Mesenchymal stem cell (in vitro differentiated cells and primary cell): ENCODE results near the gene PARD3.
"Not testable (repeated sequence)": the region's sequence is repeated elsewhere in the genome, so short reads cannot be mapped to it uniquely, and the experiment has no call there.

ENCODE experiments used
- DNase-seq: peaks from one replicate; pipeline ENCODE4 v3.0.0-alpha.2; 2013
- H2AFZ ChIP-seq: one replicate; pipeline ENCODE4 v1.6.1; 2013; ENCODE audit warnings: low read depth, mild to moderate bottlenecking, control low read depth, inconsistent platforms, low read length, moderate library complexity
- H2AK5ac ChIP-seq: 2 replicates; pipeline ENCODE4 v1.6.1; 2013; ENCODE audit warnings: low read length, moderate library complexity, mild to moderate bottlenecking, inconsistent platforms; ENCODE audit not compliant: severe bottlenecking
- H2BK120ac ChIP-seq: one replicate; pipeline ENCODE4 v1.6.1; 2013; ENCODE audit warnings: low read depth, mild to moderate bottlenecking, inconsistent platforms, low read length, moderate library complexity
- H2BK12ac ChIP-seq, 2 experiments: one replicate each; pipeline ENCODE4 v1.6.1; 2013; ENCODE audit warnings: inconsistent platforms in 2 of 2, low read length in 2 of 2, mild to moderate bottlenecking in 2 of 2, moderate library complexity in 2 of 2, control low read depth in 1 of 2
- H2BK15ac ChIP-seq: one replicate; pipeline ENCODE4 v1.6.1; 2013; ENCODE audit warnings: mild to moderate bottlenecking, low read depth, inconsistent platforms; ENCODE audit not compliant: poor library complexity, severe bottlenecking
- H2BK5ac ChIP-seq: 2 replicates; pipeline ENCODE4 v1.6.1; 2013; ENCODE audit warnings: low read depth, mild to moderate bottlenecking, low read length, control low read depth, inconsistent platforms; ENCODE audit not compliant: poor library complexity, severe bottlenecking
- H3K14ac ChIP-seq, 2 experiments: one replicate each; pipeline ENCODE4 v1.6.1; 2013; ENCODE audit warnings: inconsistent platforms in 2 of 2, low read length in 2 of 2, control low read depth in 1 of 2, mild to moderate bottlenecking in 1 of 2, moderate library complexity in 1 of 2
- H3K18ac ChIP-seq, 2 experiments: one replicate each; pipeline ENCODE4 v1.6.1; 2013; ENCODE audit warnings: inconsistent platforms in 2 of 2, low read length in 2 of 2, control low read depth in 1 of 2, low read depth in 1 of 2, mild to moderate bottlenecking in 1 of 2
- H3K23ac ChIP-seq, 2 experiments: one replicate each; pipeline ENCODE4 v1.6.1; 2013; ENCODE audit warnings: inconsistent platforms in 2 of 2, low read length in 2 of 2, mild to moderate bottlenecking in 2 of 2, moderate library complexity in 2 of 2, control low read depth in 1 of 2
- H3K27ac ChIP-seq: 2 replicates; pipeline ENCODE4 v1.5.1; 2013; ENCODE audit warnings: mild to moderate bottlenecking, moderate library complexity, low read length, control low read depth, inconsistent platforms; ENCODE audit not compliant: poor library complexity, severe bottlenecking
- H3K27me3 ChIP-seq, 2 experiments: 2 replicates each; pipeline versions ENCODE4 v1.6.1 to v1.7.0; 2013; ENCODE audit warnings: low read length in 2 of 2, mild to moderate bottlenecking in 2 of 2, moderate library complexity in 2 of 2, control low read depth in 1 of 2, inconsistent platforms in 1 of 2; ENCODE audit not compliant: control insufficient read depth in 1 of 2, insufficient read depth in 1 of 2
- H3K36me3 ChIP-seq, 2 experiments: 2 replicates each; pipeline versions ENCODE4 v1.6.1 to v1.7.0; 2013; ENCODE audit warnings: low read length in 2 of 2, control low read depth in 1 of 2, inconsistent platforms in 1 of 2, low read depth in 1 of 2, mild to moderate bottlenecking in 1 of 2; ENCODE audit not compliant: insufficient read depth in 2 of 2, control insufficient read depth in 1 of 2
- H3K4ac ChIP-seq, 2 experiments: one replicate each; pipeline ENCODE4 v1.6.1; 2013; ENCODE audit warnings: inconsistent platforms in 2 of 2, low read length in 2 of 2, mild to moderate bottlenecking in 2 of 2, moderate library complexity in 2 of 2, control low read depth in 1 of 2, low read depth in 1 of 2
- H3K4me1 ChIP-seq: 2 replicates; pipeline ENCODE4 v1.6.1; 2013; ENCODE audit warnings: low read depth, low read length, control low read depth; ENCODE audit not compliant: control insufficient read depth, insufficient read depth
- H3K4me2 ChIP-seq: 2 replicates; pipeline ENCODE4 v1.6.1; 2013; ENCODE audit warnings: low read length, mild to moderate bottlenecking, inconsistent platforms; ENCODE audit not compliant: poor library complexity, severe bottlenecking
- H3K4me3 ChIP-seq, 2 experiments: 2 replicates each; pipeline versions ENCODE4 v1.5.1 to v1.7.0; 2013; ENCODE audit warnings: low read length in 2 of 2, mild to moderate bottlenecking in 2 of 2, control low read depth in 1 of 2, low read depth in 1 of 2; ENCODE audit not compliant: insufficient read depth in 1 of 2
- H3K79me1 ChIP-seq: replicated peaks from 2 replicates; pipeline ENCODE4 v1.6.1; 2013; ENCODE audit warnings: mild to moderate bottlenecking, control low read depth, low read length, inconsistent platforms; ENCODE audit not compliant: poor library complexity, severe bottlenecking
- H3K9ac ChIP-seq: 2 replicates; pipeline ENCODE4 v1.7.0; 2013; ENCODE audit warnings: mild to moderate bottlenecking, low read length, moderate library complexity
- H3K9me3 ChIP-seq: 2 replicates; pipeline ENCODE4 v1.7.0; 2013; ENCODE audit warnings: mild to moderate bottlenecking, low read length; ENCODE audit not compliant: control insufficient read depth
- H4K8ac ChIP-seq: one replicate; pipeline ENCODE4 v1.6.1; 2013; ENCODE audit warnings: inconsistent platforms, mild to moderate bottlenecking, low read length, moderate library complexity
- H4K91ac ChIP-seq: one replicate; pipeline ENCODE4 v1.6.1; 2013; ENCODE audit warnings: mild to moderate bottlenecking, low read length, inconsistent platforms
- WGBS: methylation state at CpG from one replicate; pipeline ENCODE4 v1.1.7; 2013; ENCODE audit warnings: mixed read lengths; 5-methylcytosine and 5-hydroxymethylcytosine counted together

PARD3 gene

GRCh38 chr10:34795334-34795733 lies 19.8 kb downstream of the PARD3 start:
- Histone ChIP-seq H3K18ac (no peak overlapping the region), H3K23ac (no peak overlapping the region), H3K4me1 (peaks cover 23% of the 10 kb centered on the region), H3K4ac (no peak overlapping the region), H2BK120ac (no peak overlapping the region), H2BK12ac (no peak overlapping the region), H4K91ac (no peak overlapping the region), H3K14ac (no peak overlapping the region), H3K4me3 (no peak overlapping the region), H3K9ac (no peak overlapping the region), H2BK15ac (no peak overlapping the region), H2AK5ac (no peak overlapping the region), H4K8ac (no peak overlapping the region), H3K36me3 (peaks cover 0 to 30% of the 10 kb centered on the region in 2 experiments), H3K27ac (no peak overlapping the region), H3K4me2 (no peak overlapping the region), H2AFZ (no peak overlapping the region), H3K79me1 (peaks cover 3% of the 10 kb centered on the region), H2BK5ac (no peak overlapping the region), H3K27me3 (no peaks in the 10 kb centered on the region), H3K9me3 (no peaks in the 10 kb centered on the region)
- DNase-seq = no peak
- WGBS = 100% methylated on average over 5 of the region's 6 CpGs

GRCh38 chr10:34794835-34795234 lies 20.3 kb downstream of the PARD3 start:
- WGBS = 97% methylated on average over 4 of the region's 4 CpGs
- Histone ChIP-seq H3K9me3 (no peaks in the 10 kb centered on the region), H2BK5ac (no peak overlapping the region)

GRCh38 chr10:34793581-34793980 lies 21.5 kb downstream of the PARD3 start:
- DNase-seq, H3K4ac ChIP-seq, H4K91ac ChIP-seq, H3K14ac ChIP-seq, H3K18ac ChIP-seq, H2AK5ac ChIP-seq, H2BK5ac ChIP-seq, H2BK15ac ChIP-seq, H4K8ac ChIP-seq, H3K9me3 ChIP-seq, H3K4me2 ChIP-seq, H3K27ac ChIP-seq, H2BK12ac ChIP-seq, H3K9ac ChIP-seq, H3K27me3 ChIP-seq, H3K23ac ChIP-seq, H2BK120ac ChIP-seq, H3K79me1 ChIP-seq, H2AFZ ChIP-seq, H3K4me3 ChIP-seq: not testable (repeated sequence)
- Histone ChIP-seq H3K4me1 (peaks cover 30% of the 10 kb centered on the region), H3K36me3 (peaks cover 0 to 20% of the 10 kb centered on the region in 2 experiments)
- 94% methylated on average over 4 of the region's 5 CpGs for WGBS

More at GRCh38 chr10:34794835-34795234, 20.3 kb downstream of the PARD3 start:
- DNase-seq = no peak
- no peak overlapping the region for H2AFZ ChIP-seq
- H3K9ac ChIP-seq = no peak overlapping the region
- H3K4me1 ChIP-seq = peaks cover 25% of the 10 kb centered on the region
- no peak overlapping the region for H4K8ac ChIP-seq
- peaks cover 3% of the 10 kb centered on the region for H3K79me1 ChIP-seq
- no peak overlapping the region for H3K27ac ChIP-seq
- H2BK120ac ChIP-seq = no peak overlapping the region
- H3K14ac ChIP-seq = no peak overlapping the region
- H2BK12ac ChIP-seq = no peak overlapping the region
- peaks cover 0 to 30% of the 10 kb centered on the region in 2 experiments for H3K36me3 ChIP-seq
- no peak overlapping the region for H3K4me3 ChIP-seq
- H3K4me2 ChIP-seq = no peak overlapping the region
- no peak overlapping the region for H2BK15ac ChIP-seq
- no peak overlapping the region for H2AK5ac ChIP-seq
- no peak overlapping the region for H3K18ac ChIP-seq
- no peak overlapping the region for H3K4ac ChIP-seq
- H3K23ac ChIP-seq = no peak overlapping the region
- no peaks in the 10 kb centered on the region for H3K27me3 ChIP-seq
- H4K91ac ChIP-seq = no peak overlapping the region

- Histone ChIP-seq H4K8ac (no peak overlapping the region), H3K27me3 (no peaks in the 10 kb centered on the region), H3K79me1 (no peaks in the 10 kb centered on the region), H3K4ac (no peak overlapping the region), H3K23ac (peak overlapping the region in 1 of 2 experiments; percentile 5), H2BK12ac (no peak overlapping the region), H3K9ac (no peak overlapping the region), H3K4me2 (no peak overlapping the region), H3K36me3 (peaks cover 0 to 20% of the 10 kb centered on the region in 2 experiments), H2BK120ac (no peak overlapping the region), H3K4me1 (peaks cover 31% of the 10 kb centered on the region), H2AFZ (no peak overlapping the region), H3K14ac (no peak overlapping the region), H3K18ac (no peak overlapping the region), H4K91ac (no peak overlapping the region), H3K9me3 (no peaks in the 10 kb centered on the region), H2BK5ac (no peak overlapping the region), H2BK15ac (no peak overlapping the region), H3K4me3 (no peak overlapping the region), H3K27ac (no peak overlapping the region), H2AK5ac (no peak overlapping the region)
- 96% methylated on average over 7 of the region's 7 CpGs for WGBS
- no peak for DNase-seq
Observed at GRCh38 chr10:34792881-34793280, 22.2 kb downstream of the PARD3 start.
